Peyer's patch (tissue), 4 donors: ENCODE results near the gene FOXO6.

Experiments
- POLR2A ChIP-seq, 2 donors: fragments of 450-650 bp; IDR thresholded peaks; one replicate each; pipeline ENCODE4 v1.5.1; 2017; ENCODE audit warnings: antibody characterized with exemption in 2 of 2, mild to moderate bottlenecking in 2 of 2, moderate library complexity in 2 of 2
- TF ChIP-seq, protein P1 (sequence below), 6 experiments: fragments of 450-650 bp in 4 of 6; fragments of 200-600 bp in 2 of 6; sonication (generic) in 1 of 6; IDR thresholded peaks; one replicate each; pipeline ENCODE4 v1.5.1; 2017 to 2019; ENCODE audit warnings: antibody characterized with exemption in 6 of 6, mild to moderate bottlenecking in 3 of 6, moderate library complexity in 1 of 6

GRCh38 chr1:41409825-41410224 is 48.6 kb downstream of the FOXO6 start:
- TF ChIP-seq, protein P1, sequence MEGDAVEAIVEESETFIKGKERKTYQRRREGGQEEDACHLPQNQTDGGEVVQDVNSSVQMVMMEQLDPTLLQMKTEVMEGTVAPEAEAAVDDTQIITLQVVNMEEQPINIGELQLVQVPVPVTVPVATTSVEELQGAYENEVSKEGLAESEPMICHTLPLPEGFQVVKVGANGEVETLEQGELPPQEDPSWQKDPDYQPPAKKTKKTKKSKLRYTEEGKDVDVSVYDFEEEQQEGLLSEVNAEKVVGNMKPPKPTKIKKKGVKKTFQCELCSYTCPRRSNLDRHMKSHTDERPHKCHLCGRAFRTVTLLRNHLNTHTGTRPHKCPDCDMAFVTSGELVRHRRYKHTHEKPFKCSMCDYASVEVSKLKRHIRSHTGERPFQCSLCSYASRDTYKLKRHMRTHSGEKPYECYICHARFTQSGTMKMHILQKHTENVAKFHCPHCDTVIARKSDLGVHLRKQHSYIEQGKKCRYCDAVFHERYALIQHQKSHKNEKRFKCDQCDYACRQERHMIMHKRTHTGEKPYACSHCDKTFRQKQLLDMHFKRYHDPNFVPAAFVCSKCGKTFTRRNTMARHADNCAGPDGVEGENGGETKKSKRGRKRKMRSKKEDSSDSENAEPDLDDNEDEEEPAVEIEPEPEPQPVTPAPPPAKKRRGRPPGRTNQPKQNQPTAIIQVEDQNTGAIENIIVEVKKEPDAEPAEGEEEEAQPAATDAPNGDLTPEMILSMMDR (IDR thresholded peaks at IDR 0.05), result no peak
- no peak for TF ChIP-seq POLR2A (IDR thresholded peaks at IDR 0.05)
